ENCODE results near the gene FCRL5. TPM values are rescaled to one million over a fixed set of nuclear protein-coding genes. Genes with fewer than 3 reads are reported as not detected.

Gene FCRL5
- total RNA-seq, 1 donor, result under 0.01 TPM

GRCh38 chr1:157596384-157596783 is 44.1 kb upstream of the FCRL5 start:
- Histone ChIP-seq H4K20me1 (ENCODE audit: insufficient read depth, low read length) (no peaks in the 10 kb centered on the region), H2AFZ (ENCODE audit: low read length) (no peak overlapping the region), H3K4me1 (ENCODE audit: insufficient read depth, low read length) (no peaks in the 10 kb centered on the region), H3K27me3 (ENCODE audit: insufficient read depth, low read length) (no peaks in the 10 kb centered on the region), H3K4me3 (ENCODE audit: insufficient read depth, low read length) (no peak overlapping the region), H3K36me3 (ENCODE audit: insufficient read depth, low read length) (no peaks in the 10 kb centered on the region), H3K9me3 (ENCODE audit: low read depth, low read length) (no peaks in the 10 kb centered on the region), H3K79me2 (ENCODE audit: insufficient read depth, low read length) (no peaks in the 10 kb centered on the region), H3K27ac (ENCODE audit: low read depth, low read length) (no peak overlapping the region), H3K4me2 (ENCODE audit: insufficient read depth, low read length) (no peak overlapping the region)
- no peak for DNase-seq (ENCODE audit: insufficient read length, low spot score, missing footprints)
- no peak for TF ChIP-seq CTCF (IDR thresholded peaks at IDR 0.05; ENCODE audit: extremely low read depth, low read depth, low read length)

- Histone ChIP-seq H4K20me1 (ENCODE audit: insufficient read depth, low read length) (no peaks in the 10 kb centered on the region), H3K79me2 (ENCODE audit: insufficient read depth, low read length) (no peaks in the 10 kb centered on the region), H3K4me2 (ENCODE audit: insufficient read depth, low read length) (no peak overlapping the region), H3K36me3 (ENCODE audit: insufficient read depth, low read length) (no peaks in the 10 kb centered on the region), H3K9me3 (ENCODE audit: low read depth, low read length) (no peaks in the 10 kb centered on the region), H3K4me1 (ENCODE audit: insufficient read depth, low read length) (no peaks in the 10 kb centered on the region), H3K4me3 (ENCODE audit: insufficient read depth, low read length) (no peak overlapping the region), H2AFZ (ENCODE audit: low read length) (no peak overlapping the region), H3K27me3 (ENCODE audit: insufficient read depth, low read length) (no peaks in the 10 kb centered on the region), H3K27ac (ENCODE audit: low read depth, low read length) (no peak overlapping the region)
- DNase-seq (ENCODE audit: insufficient read length, low spot score, missing footprints), result no peak
- no peak for TF ChIP-seq CTCF (IDR thresholded peaks at IDR 0.05; ENCODE audit: extremely low read depth, low read depth, low read length)
Measured at GRCh38 chr1:157595356-157595755, 43.0 kb upstream of the FCRL5 start.

- H3K4me1 ChIP-seq (ENCODE audit: insufficient read depth, low read length), result no peaks in the 10 kb centered on the region
- no peak overlapping the region for H2AFZ ChIP-seq (ENCODE audit: low read length)
- H3K27ac ChIP-seq (ENCODE audit: low read depth, low read length), result no peak overlapping the region
- no peaks in the 10 kb centered on the region for H3K79me2 ChIP-seq (ENCODE audit: insufficient read depth, low read length)
- no peak overlapping the region for H3K4me3 ChIP-seq (ENCODE audit: insufficient read depth, low read length)
- H4K20me1 ChIP-seq (ENCODE audit: insufficient read depth, low read length), result no peaks in the 10 kb centered on the region
- TF ChIP-seq CTCF (IDR thresholded peaks at IDR 0.05; ENCODE audit: extremely low read depth, low read depth, low read length), result no peak
- H3K36me3 ChIP-seq (ENCODE audit: insufficient read depth, low read length), result no peaks in the 10 kb centered on the region
- H3K9me3 ChIP-seq (ENCODE audit: low read depth, low read length), result no peaks in the 10 kb centered on the region
- DNase-seq (ENCODE audit: insufficient read length, low spot score, missing footprints), result no peak
- H3K4me2 ChIP-seq (ENCODE audit: insufficient read depth, low read length), result no peak overlapping the region
- no peaks in the 10 kb centered on the region for H3K27me3 ChIP-seq (ENCODE audit: insufficient read depth, low read length)
Measured at GRCh38 chr1:157585984-157586383, 33.7 kb upstream of the FCRL5 start.

- Histone ChIP-seq H3K4me2 (ENCODE audit: insufficient read depth, low read length) (no peak overlapping the region), H3K4me3 (ENCODE audit: insufficient read depth, low read length) (no peak overlapping the region), H3K4me1 (ENCODE audit: insufficient read depth, low read length) (no peaks in the 10 kb centered on the region), H3K27me3 (ENCODE audit: insufficient read depth, low read length) (no peaks in the 10 kb centered on the region), H3K36me3 (ENCODE audit: insufficient read depth, low read length) (no peaks in the 10 kb centered on the region), H4K20me1 (ENCODE audit: insufficient read depth, low read length) (no peaks in the 10 kb centered on the region), H3K9me3 (ENCODE audit: low read depth, low read length) (no peaks in the 10 kb centered on the region), H2AFZ (ENCODE audit: low read length) (no peak overlapping the region), H3K27ac (ENCODE audit: low read depth, low read length) (no peak overlapping the region), H3K79me2 (ENCODE audit: insufficient read depth, low read length) (no peaks in the 10 kb centered on the region)
- no peak for TF ChIP-seq CTCF (IDR thresholded peaks at IDR 0.05; ENCODE audit: extremely low read depth, low read depth, low read length)
- no peak for DNase-seq (ENCODE audit: insufficient read length, low spot score, missing footprints)
Measured at GRCh38 chr1:157584503-157584902, 32.2 kb upstream of the FCRL5 start.
